Spleen (tissue), 11 donors: ENCODE measurements around the gene PLXNA2. TPM values are rescaled to one million over a fixed set of nuclear protein-coding genes. Genes with fewer than 3 reads are reported as not detected.

Experiments used
- DNase-seq: peaks from one replicate; pipeline ENCODE4 v3.0.0-alpha.2; 2020
- H3K27ac ChIP-seq, 8 donors: fragments of 200-600 bp; sonication (generic) in 7 of 8; 1 replicate in 4 of 8; 2 replicates in 4 of 8; pipeline versions ENCODE4 v1.5.0 to v1.8.0; 2016 to 2021; ENCODE audit warnings: inconsistent platforms in 4 of 8, mild to moderate bottlenecking in 4 of 8, moderate library complexity in 1 of 8
- H3K27me3 ChIP-seq, 7 donors: fragments of 200-600 bp; sonication (generic) in 6 of 7; replicated peaks in 1 of 7; 1 replicate in 4 of 7; 2 replicates in 3 of 7; pipeline versions ENCODE4 v1.5.0 to v1.8.0; 2016 to 2021; ENCODE audit warnings: inconsistent platforms in 3 of 7, mild to moderate bottlenecking in 1 of 7
- H3K36me3 ChIP-seq, 6 donors: fragments of 200-600 bp; sonication (generic) in 5 of 6; 1 replicate in 4 of 6; 2 replicates in 2 of 6; pipeline versions ENCODE4 v1.5.0 to v1.8.0; 2016 to 2021; ENCODE audit warnings: inconsistent platforms in 2 of 6
- H3K4me1 ChIP-seq, 6 donors: fragments of 200-600 bp; sonication (generic) in 5 of 6; 1 replicate in 3 of 6; 2 replicates in 3 of 6; pipeline versions ENCODE4 v1.5.0 to v1.8.0; 2016 to 2021; ENCODE audit warnings: inconsistent platforms in 3 of 6
- H3K4me3 ChIP-seq, 8 donors: fragments of 200-600 bp; sonication (generic) in 7 of 8; 1 replicate in 4 of 8; 2 replicates in 4 of 8; pipeline versions ENCODE4 v1.5.0 to v1.8.0; 2016 to 2021; ENCODE audit warnings: inconsistent platforms in 4 of 8, mild to moderate bottlenecking in 4 of 8, moderate library complexity in 2 of 8
- H3K9me3 ChIP-seq, 8 donors: fragments of 200-600 bp; sonication (generic) in 7 of 8; 1 replicate in 4 of 8; 2 replicates in 4 of 8; pipeline versions ENCODE4 v1.5.0 to v1.8.0; 2016 to 2021; ENCODE audit warnings: inconsistent platforms in 4 of 8
- CTCF ChIP-seq, 11 experiments: fragments of 200-600 bp in 7 of 11; fragments of 450-650 bp in 4 of 11; sonication (generic) in 4 of 11; IDR thresholded peaks in 8 of 11; conservative IDR thresholded peaks in 3 of 11; 1 replicate in 7 of 11; 2 replicates in 4 of 11; pipeline versions ENCODE4 v1.4.0 to v1.8.0; 2016 to 2021; ENCODE audit warnings: antibody characterized with exemption in 11 of 11, inconsistent platforms in 4 of 11, mild to moderate bottlenecking in 1 of 11
- POLR2A ChIP-seq, 3 donors: fragments of 450-650 bp; IDR thresholded peaks; one replicate each; pipeline ENCODE4 v1.5.1; 2017; ENCODE audit warnings: antibody characterized with exemption in 3 of 3, mild to moderate bottlenecking in 1 of 3
- POLR2AphosphoS5 ChIP-seq, 3 donors: sonication (generic); formaldehyde crosslinking; IDR thresholded peaks; one replicate each; pipeline ENCODE4 v1.5.1; 2017; ENCODE audit warnings: antibody characterized with exemption in 3 of 3
- WGBS, 5 donors: extraction: QIAGEN DNeasy Blood & Tissue Kit in 3 of 5; methylation state at CpG; one replicate each; pipeline versions ENCODE4 v1.1.5 to v1.1.7; 2013 to 2018; 5-methylcytosine and 5-hydroxymethylcytosine counted together
- intact Hi-C: fragments of 100-400 bp; cut with DNase I; formaldehyde crosslinking; loops from one replicate; pipeline ENCODE4 v1.15.0; 2023; ENCODE audit warnings: low total_unique reads
- polyA plus RNA-seq, 3 donors: library from polyadenylated mRNA; stranded (reverse); fragments of 200-250 nt; gene quantifications; one replicate each; pipeline ENCODE4 v1.2.1, GENCODE V29; 2013
- total RNA-seq, 7 donors: library from RNA; depleted of rRNA in 3 of 7; stranded (reverse); fragments of >200 nt in 3 of 7; fragmentation: NEBNext Ultra II Directional in 4 of 7; extraction: Animal tissue kit (Norgen Biotek cat#: 25700) in 4 of 7; gene quantifications; one replicate each; pipeline versions ENCODE4 v1.1.0 to v1.2.1, GENCODE V29; 2016 to 2021
- donor health status: healthy with polysubstance abuse.
- donor health status: DM: no; HTN: no; CAD: no; lungs with moderate emphysema.
- donor health status: DM: no; HTN: no; CAD: no.
- donor health status: Bipolar disorder and iron deficiency.
- donor health status: healthy.
- donor health status: DM: no; HTN: no; CAD: no.
- donor health status: DM: yes; HTN: yes; CAD: no.

PLXNA2 gene
- total and polyA plus RNA-seq, 10 donors: 0.93 to 16.9 (median 7.0) TPM

DNA sequence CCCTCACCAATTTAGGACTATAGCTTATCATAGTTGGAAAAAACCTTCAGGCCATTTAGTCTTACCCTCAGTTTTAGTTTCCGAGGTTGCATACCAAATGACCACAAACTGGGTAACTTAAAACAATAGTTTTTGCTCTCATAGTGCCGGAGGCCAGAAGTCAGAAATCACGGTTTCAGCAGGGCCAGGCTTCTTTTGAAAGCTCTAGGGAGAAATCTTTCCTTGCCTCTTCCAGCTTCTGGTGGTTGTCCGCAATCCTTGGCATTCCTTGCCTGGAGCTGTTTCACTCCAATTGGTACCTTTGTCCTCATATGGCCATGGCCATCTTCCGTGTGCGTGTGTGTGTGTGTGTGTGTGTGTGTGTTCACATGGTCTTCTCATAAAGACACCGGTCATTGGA lies 12.4 kb upstream of the PLXNA2 start:
- no peak for DNase-seq
- H3K27me3 ChIP-seq: peaks cover 0 to 45% (median 0%) of the 10 kb centered on the region in 7 donors
- H3K36me3 ChIP-seq: no peaks in the 10 kb centered on the region
- H3K4me3 ChIP-seq: no peak overlapping the region
- TF ChIP-seq POLR2A (IDR thresholded peaks at IDR 0.05) (no peak), POLR2AphosphoS5 (IDR thresholded peaks at IDR 0.05) (no peak), CTCF (IDR thresholded peaks at IDR 0.05 in 8 of 11, conservative IDR thresholded peaks at IDR 0.05 in 3 of 11) (no peak)
- WGBS, 5 donors: 79 to 91% (median 86%) methylated on average over 7 of the region's 7 CpGs
- no peaks in the 10 kb centered on the region for H3K4me1 ChIP-seq
- peaks cover 0 to 15% (median 6%) of the 10 kb centered on the region in 8 donors for H3K9me3 ChIP-seq
- intact Hi-C loops: no loop called here
- no peak overlapping the region for H3K27ac ChIP-seq

- no peak overlapping the region for H3K4me3 ChIP-seq
- TF ChIP-seq CTCF (IDR thresholded peaks at IDR 0.05 in 8 of 11, conservative IDR thresholded peaks at IDR 0.05 in 3 of 11) (no peak), POLR2AphosphoS5 (IDR thresholded peaks at IDR 0.05) (no peak), POLR2A (IDR thresholded peaks at IDR 0.05) (no peak)
- H3K9me3 ChIP-seq: peaks cover 0 to 13% (median 6%) of the 10 kb centered on the region in 8 donors
- no peaks in the 10 kb centered on the region for H3K36me3 ChIP-seq
- H3K27ac ChIP-seq: no peak overlapping the region
- H3K27me3 ChIP-seq: peaks cover 0 to 49% (median 0%) of the 10 kb centered on the region in 7 donors
- intact Hi-C loops: no loop called here
- H3K4me1 ChIP-seq: no peaks in the 10 kb centered on the region
- no peak for DNase-seq
- WGBS, 5 donors: 86 to 100% (median 93%) methylated on average over 1 of the region's 1 CpG
These were observed 11.9 kb upstream of the PLXNA2 start for GRCh38 chr1:208256091-208256490.

- no peak for DNase-seq
- Histone ChIP-seq H3K4me3 (no peak overlapping the region), H3K4me1 (no peaks in the 10 kb centered on the region), H3K27me3 (peaks cover 0 to 62% (median 0%) of the 10 kb centered on the region in 7 donors), H3K27ac (no peak overlapping the region), H3K9me3 (peaks cover 0 to 3% (median under 1%) of the 10 kb centered on the region in 8 donors), H3K36me3 (no peaks in the 10 kb centered on the region)
- intact Hi-C loops: no loop called here
- 84 to 100% (median 97%) methylated on average over 1 of the region's 1 CpG for WGBS, 5 donors
- TF ChIP-seq CTCF (IDR thresholded peaks at IDR 0.05 in 8 of 11, conservative IDR thresholded peaks at IDR 0.05 in 3 of 11) (no peak), POLR2A (IDR thresholded peaks at IDR 0.05) (no peak), POLR2AphosphoS5 (IDR thresholded peaks at IDR 0.05) (no peak)
These were observed 10.7 kb upstream of the PLXNA2 start for GRCh38 chr1:208254862-208255261.

GRCh38 chr1:208254376-208254775 lies 10.2 kb upstream of the PLXNA2 start:
- Histone ChIP-seq H3K9me3 (no peaks in the 10 kb centered on the region), H3K36me3 (no peaks in the 10 kb centered on the region), H3K4me3 (no peak overlapping the region), H3K27ac (no peak overlapping the region), H3K27me3 (peaks cover 0 to 64% (median 0%) of the 10 kb centered on the region in 7 donors), H3K4me1 (no peaks in the 10 kb centered on the region)
- WGBS, 5 donors: 69 to 91% (median 81%) methylated on average over 1 of the region's 1 CpG
- DNase-seq: no peak
- no peak for TF ChIP-seq CTCF (IDR thresholded peaks at IDR 0.05 in 8 of 11, conservative IDR thresholded peaks at IDR 0.05 in 3 of 11)
- no peak for TF ChIP-seq POLR2AphosphoS5 (IDR thresholded peaks at IDR 0.05)
- no peak for TF ChIP-seq POLR2A (IDR thresholded peaks at IDR 0.05)
- intact Hi-C loops: no loop called here
